GM18909 (cell line): ENCODE results near the gene LRMDA.

Experiments
- ATAC-seq: cut with Tn5 transposase; IDR thresholded peaks from one replicate; pipeline ENCODE4 v1.9.1; 2021; ENCODE audit warnings: mild to moderate bottlenecking; ENCODE audit not compliant: unreplicated experiment, poor library complexity

Gene LRMDA

DNA sequence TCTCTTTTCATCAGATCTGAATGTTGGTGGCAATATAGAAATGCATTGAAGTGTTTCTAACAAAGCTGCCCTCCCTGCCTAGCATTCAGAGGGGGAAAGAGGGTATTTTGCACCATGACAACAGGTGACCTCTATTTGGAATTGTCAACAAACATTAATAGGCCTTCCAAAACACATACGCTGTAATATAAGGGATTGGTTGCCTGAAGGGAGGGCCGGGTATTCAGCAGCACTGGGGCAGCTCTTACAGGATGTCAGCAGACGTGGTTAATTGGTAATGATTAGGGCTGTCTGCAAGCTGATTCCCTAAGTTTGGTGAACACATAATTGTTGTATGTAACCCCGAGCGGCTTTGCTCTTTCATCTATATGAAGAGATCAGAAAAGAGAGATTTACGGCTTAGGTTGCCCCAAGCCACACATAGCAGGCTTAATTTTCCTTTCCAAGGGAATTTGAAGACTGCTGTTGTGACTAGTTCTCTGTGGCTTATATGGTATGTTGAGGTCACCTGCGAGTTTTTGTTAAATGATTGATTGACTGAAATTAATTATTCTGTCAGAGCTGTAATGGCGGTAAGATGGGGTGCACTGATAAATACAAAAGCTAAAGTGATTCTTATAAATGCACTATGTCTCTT is 759.3 kb downstream of the LRMDA start:
- no peak for ATAC-seq

DNA sequence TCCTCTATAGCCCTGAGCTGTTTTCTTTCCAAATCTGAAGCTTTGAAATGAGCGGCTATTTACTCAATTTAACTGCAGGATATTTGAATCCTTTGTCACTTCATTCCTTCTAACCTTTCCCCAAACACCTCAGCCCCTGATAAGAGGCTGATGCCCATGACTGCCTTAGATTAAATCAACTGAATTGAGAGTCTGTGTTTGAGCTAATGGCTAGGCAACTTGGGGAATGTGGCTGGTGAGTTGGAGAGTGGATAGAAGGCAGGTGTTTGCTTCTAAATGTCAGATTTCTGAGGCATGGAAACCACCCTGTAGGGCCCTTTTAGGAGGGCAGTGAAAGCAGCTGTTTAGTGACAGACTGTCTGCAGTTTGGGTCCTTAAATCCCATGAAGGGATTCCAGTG is 759.9 kb downstream of the LRMDA start:
- no peak for ATAC-seq

DNA sequence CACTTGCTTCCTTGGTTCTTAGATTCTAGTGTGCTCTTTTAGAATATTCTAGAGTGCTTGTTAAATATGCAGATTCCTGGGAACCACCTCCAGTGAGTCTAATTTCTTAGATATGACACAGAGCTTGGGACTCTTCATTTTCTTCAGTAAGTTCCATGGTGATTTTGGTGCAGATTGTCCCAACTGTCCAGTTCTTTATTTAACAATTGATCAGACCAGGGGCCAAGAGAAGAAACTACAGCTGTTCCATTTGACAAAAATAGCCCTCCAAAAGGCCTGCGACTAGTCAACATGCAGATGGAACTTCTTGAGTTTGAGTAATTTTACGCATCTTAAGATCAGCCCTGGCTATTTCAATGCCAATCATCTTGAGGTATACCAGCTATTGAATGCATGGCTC is 760.7 kb downstream of the LRMDA start:
- no peak for ATAC-seq

DNA sequence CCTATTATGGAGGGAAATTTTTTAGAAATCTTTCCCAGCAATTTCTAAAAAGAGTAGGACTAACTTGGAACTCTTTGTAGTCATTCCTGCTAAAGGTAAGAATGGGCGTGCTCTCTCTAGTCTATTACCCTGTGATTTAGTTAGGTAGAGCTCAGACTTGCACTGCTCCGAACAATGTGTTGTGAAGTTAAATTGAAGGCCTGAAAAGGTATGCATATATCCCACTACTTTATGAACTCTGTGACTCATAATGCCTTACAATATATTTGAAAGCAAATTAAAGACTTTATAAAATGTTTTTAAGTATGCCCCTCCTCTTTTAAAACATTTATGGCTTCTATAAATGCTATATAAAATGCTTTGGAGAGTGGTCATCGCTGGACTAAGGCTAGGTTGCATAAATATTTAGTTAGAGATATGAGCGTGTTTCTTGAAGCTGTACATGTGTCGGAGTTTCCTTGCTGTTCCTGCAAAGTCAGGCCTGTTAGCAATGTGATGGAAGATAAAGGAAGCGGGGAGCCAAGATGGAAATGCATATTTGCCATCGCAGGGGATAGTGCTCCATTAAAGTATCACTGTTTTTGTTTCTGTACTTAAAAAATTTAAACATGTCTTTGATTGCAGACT is 761.4 kb downstream of the LRMDA start:
- no peak for ATAC-seq

DNA sequence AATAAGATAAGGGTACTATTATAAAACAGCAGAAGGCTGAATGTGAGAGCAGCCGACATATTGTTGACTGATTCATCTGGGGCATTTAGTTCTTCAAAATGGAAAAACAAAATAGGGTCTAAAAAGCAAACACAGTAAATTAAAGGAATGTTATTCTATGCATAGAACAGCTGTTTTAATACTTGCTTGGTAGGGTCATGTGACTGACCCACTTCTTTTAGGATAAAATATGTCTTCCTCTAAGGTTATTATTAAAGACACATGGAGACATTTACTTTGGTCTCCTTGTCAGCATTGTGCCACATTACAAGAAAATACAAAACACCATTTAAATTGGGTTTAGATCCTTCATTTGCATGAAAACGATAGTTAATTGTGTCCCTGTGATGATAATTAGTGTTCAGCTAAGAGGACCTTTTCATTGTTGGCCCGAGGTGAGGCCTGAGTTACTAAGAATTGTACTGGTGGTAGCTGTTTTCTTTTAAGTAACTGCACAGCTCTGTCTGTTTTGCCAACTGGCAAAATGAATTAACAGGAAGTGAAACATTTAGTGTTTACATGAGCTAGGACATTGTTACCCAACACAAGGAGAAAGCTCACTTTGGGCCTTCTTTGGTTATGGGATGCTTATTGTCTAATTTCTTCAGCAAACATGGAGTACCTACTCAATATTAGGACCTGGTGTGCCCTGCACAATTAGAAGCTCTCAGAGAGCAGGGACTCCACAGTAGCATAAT is 764.4 kb downstream of the LRMDA start:
- no peak for ATAC-seq

DNA sequence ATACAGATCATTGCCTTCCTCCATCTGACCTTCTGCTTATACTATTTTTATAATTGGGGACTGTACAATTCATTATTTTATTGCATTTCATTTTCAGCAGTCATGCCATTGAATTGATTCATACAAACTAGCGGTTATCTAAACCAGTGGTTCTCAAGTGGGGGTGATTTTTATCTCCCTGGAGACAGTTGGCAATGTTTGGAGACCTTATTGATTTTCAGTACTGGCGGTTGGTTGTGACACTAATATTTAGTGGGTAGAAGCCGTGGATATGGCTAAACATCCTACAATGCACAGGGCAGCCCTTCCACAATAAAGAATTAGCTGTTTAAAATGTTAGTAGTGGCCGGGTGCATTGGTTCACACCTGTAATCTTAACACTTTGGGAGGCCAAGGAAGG is 765.9 kb downstream of the LRMDA start:
- no peak for ATAC-seq

DNA sequence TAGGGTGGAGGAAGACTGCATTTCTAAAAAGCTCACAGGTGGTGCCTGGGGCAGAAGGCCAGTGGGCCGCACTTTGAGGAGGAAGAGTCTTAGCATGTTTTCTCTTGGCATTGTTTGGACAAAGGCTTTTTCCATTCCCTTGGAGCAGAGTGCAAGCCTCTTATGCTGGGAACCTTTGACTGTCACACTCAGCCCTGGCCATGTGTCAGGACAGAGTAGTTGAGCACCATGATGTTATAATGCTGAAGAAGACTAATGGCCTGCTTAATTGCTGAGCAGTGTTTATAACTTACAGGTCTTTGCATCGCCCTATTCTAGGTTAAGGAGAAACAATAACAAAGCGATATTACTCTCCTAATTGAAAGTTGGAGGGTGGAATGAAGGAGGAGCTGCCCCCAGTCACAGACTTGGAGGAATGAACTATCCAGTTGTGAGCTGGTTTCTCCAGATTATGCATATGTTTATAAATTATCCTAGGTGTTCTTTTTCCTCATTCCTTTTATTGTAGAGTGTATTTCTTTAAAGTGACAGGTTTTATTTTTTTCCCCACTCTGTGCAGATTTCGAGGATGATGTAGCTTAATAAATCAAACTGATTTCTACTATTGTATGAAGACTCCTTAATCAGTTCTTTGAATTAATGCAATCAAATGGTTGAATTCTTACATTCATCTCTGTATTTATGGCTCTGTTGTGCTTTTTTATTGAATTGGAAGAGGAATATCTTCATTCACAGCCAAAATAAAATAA is 767.0 kb downstream of the LRMDA start:
- no peak for ATAC-seq

DNA sequence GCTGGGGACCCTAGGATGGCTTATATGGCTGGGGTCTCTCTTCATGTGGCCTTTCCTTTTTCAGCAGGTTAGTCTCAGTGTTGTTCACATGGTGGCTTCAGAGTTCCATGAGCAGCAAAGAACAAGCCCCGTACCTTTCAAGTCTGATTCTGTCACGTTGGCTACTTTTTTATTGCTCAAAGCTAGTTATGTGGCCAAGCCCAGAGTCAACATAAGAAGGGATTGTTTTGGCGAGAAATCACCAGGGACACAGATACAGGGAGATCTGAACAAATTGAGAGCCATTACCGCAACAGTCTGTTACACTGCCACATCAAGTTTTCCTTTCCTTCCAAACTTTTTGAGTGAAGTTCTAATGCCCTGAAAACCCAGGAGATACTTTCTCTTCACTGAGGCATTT is 770.5 kb downstream of the LRMDA start:
- no peak for ATAC-seq

DNA sequence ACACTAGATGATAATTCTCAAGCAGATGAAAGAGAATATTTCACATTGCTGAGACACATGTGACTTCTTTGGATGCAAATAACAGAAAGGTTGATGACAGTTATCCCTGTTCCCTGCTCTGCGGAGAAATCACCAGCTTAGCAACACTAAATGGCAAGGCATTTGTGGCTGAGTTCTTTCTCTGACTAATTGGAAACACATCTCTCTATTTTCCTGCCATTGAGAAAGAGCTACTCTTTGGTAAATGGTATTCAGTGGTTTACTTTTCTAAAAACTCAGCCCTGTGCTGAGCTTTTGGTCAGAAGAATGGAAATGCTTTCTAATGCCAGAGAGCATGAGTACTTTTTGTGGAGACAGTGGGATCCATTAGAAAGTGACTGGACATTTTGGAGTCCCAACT is 771.4 kb downstream of the LRMDA start:
- no peak for ATAC-seq

DNA sequence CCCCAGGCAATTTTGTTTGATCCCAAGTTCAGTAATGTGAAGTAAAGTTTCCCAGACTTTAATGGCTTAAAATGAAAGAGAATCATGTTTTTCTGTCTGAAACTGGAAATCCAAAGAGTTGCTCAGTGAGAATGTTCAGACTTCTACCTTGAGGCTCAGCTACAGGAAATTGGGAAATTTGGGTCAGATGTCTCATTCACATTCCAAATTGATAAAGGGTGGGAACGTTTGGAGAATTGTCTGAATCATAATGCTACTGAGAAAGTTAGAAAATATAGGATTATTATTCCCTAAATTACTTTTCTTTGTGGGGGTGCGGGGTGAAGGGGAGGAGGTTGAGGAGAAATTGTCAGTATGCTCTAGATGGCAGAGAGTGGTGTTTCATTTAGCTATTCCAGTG is 773.9 kb downstream of the LRMDA start:
- no peak for ATAC-seq

DNA sequence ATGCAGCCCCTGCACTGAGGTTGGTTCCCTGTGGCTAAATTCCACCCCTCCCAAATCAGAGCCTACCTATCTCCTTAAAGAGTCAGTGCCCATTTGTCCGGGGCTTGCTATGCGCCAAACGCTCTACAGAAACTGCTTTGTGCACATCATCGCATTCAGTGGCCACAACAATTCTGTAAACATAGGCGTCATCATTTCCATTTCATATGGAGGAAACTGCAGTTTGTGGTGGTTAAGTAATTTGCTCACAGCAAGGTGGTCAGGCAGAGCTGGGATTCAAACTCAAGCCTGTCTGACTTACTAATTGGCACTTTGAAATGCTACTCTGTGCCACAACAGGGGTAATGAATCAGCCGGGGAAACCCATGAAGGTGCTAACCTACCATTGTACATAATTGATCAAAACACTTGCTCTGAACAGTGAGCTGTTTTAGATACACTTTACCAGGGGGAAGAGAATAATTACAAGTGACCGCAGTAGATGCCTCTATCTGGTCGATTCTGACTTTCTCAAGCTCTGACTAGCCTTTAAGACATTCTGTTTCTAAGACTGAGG is 775.5 kb downstream of the LRMDA start:
- no peak for ATAC-seq

DNA sequence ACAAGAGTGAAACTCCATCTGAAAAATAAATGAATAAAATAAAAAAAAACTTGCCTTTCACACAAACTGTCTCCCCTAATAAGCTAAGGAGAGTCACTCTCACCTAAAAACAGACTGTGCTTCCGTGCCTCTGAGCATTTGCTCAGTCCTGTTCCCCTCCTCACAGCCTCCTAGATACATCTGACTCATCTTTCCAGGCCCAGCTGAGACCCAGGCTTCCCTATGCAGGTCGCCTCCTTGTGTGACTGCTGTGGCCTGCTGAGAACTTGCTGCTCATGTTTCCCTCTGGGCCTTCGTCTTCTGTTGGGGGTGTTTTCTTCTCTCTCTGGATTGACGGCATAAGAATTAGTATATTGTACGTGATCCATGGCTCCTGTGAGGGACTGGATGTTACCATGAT is 777.7 kb downstream of the LRMDA start:
- no peak for ATAC-seq

DNA sequence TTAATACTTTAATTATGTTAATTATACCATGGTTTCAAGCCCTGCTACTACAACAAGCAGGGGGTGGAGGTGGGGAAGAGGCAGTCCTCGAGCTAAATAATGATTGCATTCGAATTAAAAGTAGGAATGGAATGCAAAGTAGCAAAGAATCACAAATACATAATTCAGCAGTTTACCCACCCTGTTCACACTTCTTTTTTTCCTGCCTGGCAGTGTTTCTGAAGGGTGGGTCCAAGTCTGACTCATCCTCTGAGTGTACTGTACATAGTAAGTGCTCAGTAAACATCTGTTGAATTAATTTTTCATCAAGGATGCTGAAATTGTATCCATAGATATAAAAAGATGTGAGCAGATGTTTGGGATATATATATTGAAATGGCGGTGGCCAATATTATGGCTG is 778.8 kb downstream of the LRMDA start:
- no peak for ATAC-seq

DNA sequence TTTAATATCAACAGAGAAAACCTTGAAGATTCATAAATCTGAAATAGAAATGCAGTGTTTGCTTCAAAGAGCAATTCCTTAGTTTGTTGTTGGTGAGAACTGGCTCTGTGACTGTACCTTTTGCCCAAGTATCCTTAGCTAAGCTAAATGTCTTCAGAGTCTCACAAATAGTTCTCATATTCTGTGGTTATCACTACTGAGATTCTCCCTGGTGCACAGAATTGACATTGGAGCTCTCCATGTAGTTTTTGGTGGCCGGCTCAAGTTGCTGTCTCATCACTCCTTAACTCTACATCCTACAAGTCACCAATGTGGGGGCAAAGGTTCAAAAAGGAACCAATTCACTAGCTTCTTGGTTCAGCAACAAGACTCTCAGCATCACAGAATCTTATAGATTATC is 780.3 kb downstream of the LRMDA start:
- no peak for ATAC-seq

DNA sequence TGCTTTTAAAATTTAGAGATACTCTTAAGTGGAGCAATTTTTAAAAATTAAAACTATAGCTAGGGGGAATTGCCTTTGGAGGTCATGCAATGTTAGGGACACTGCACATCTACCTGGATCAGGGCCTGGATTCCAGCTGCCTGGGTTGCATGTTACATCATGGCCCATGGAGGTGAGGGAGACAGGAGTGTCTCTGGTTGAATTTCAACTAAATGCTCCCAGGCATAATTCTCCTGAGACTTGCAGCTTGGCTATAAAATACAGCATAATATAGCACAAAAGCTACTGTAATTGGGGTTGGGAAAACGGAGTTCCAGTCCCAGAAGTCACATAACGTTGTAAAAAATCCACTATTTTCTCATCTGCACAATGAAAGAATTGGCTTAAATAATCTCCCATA is 782.5 kb downstream of the LRMDA start:
- ATAC-seq: no peak

DNA sequence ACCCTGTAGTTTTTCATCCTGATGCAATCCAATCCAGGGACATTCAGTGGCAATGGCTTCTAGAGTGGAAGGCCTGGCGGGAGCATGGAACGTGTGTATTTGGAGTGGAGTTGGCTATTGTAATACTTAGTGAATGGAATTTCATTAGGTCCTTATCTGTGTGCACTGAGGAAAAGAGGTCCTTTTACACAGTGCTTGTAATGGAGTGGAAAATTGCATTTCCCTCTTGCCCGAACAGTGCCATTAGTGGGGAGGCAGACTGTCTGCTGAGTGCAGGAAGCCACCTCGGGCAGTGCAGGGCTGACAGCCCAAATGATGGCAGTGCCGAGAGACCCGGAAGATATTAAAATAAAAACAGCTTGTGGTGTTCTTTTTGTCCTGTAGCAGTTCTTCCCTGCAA is 786.6 kb downstream of the LRMDA start:
- no peak for ATAC-seq

DNA sequence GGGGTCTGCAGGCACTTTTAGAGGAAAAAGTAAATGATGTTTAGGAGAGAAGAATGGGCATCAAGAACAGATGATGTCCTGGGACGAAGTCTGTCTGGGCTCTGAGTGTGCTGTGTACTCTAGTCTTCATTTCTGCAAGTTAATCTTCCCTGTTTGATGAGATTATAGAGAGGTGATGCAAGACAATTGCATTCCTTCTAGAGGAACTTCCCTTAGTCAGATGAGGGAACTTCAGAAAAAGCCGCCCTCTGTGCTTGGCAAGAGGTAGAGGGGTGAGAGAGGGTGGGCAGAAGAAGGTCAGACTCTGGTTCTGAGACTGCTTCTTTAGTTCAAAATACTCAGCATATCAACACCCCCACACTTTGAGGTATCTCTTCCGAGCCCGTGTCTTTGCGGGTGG is 797.9 kb downstream of the LRMDA start:
- no peak for ATAC-seq

DNA sequence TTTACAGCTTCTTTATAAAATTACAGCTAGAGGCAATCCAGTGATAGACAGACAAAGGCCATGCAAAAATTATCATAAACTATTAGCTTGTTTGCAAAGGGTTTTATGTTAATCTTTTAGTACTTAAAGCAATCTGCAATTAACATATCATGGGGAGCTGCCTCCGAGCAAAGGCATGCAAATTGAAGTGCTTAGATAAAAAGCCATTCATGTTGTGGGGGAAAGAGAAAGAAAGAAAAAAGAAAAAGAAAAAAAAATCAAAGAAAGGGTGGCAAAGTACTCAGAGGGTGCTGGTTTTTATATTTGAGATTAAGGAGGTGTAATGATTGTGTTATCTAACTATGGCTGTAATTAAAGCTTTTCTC is 799.5 kb downstream of the LRMDA start:
- ATAC-seq: no peak

DNA sequence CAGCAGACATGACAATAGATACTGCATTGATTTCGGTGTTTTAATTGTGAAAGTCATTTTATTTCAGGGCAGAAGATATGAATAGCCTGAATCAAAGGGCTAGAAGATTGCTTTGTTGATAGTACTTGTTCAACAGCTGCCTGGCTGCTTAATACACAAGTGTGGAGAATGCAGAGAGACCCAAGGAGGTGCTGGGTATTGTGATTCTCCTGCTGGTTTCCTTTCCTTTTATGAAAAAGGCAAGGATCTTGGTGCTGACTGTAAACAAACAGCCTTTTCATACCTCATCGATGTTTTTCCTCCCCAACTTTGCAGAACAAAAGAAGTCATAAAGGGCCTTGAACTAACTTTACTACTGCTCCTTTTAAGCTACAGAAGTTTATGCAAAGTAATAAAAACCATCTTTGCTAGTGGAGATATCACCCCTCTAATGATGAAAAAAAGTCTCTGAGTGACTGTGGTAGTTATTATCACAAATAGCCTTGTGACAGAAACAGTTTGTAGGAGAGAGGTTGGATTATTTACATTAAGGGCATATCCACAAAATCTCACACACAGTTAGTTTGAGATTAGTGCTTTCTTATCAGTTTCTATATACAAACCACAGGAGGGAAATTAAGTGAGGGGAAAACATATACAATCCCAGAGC is 800.0 kb downstream of the LRMDA start:
- ATAC-seq: no peak

DNA sequence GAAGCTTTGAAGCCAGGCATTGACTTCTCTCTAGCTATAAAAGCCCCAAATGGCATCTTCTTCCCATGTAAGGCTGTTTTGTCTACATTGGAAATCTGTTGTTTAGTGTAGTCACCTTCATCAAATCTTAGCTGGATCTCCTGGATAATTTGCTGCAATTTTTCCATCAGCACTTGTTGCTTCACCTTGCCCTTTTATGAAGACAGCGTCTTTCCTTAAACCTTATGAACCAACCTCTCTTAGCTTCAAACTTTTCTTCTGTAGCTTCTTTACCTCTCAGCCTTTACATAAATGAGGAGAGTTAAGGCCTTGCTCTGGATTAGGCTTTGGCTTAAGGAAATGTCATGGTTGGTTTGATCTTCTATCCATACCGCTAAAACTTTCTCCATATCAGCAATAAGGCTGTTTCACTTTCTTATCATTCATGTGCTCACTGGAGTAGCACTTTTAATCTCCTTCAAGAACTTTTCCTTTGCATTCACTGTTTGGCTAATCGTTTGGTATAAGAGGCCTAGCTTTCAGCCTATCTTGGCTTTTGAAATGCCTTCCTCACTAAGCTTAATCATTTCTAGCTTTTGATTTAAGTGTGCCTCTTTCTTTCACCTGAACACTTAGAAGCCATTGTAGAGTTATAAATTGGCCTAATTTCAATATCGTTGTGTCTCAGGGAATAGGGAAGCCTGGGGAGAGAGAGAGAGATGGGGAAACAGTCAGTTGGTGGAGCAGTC is 803.2 kb downstream of the LRMDA start:
- no peak for ATAC-seq
